ENCODE data around the gene MYO5A. TPM values are rescaled to one million over a fixed set of nuclear protein-coding genes. Genes with fewer than 3 reads are reported as not detected.

The MYO5A gene
- total RNA-seq, 1 experiment from 2014 or later = 17.6 TPM

GRCh38 chr15:52357949-52358348, 170.7 kb downstream of the MYO5A start (continued):
- TF ChIP-seq, protein P1, sequence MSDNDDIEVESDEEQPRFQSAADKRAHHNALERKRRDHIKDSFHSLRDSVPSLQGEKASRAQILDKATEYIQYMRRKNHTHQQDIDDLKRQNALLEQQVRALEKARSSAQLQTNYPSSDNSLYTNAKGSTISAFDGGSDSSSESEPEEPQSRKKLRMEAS (IDR thresholded peaks at IDR 0.05) = no peak
- TF ChIP-seq CEBPB (IDR thresholded peaks at IDR 0.05; ENCODE audit: low read depth) = no peak
- TF ChIP-seq, protein P2, sequence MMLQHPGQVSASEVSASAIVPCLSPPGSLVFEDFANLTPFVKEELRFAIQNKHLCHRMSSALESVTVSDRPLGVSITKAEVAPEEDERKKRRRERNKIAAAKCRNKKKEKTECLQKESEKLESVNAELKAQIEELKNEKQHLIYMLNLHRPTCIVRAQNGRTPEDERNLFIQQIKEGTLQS (IDR thresholded peaks at IDR 0.05) = no peak
- no peak for TF ChIP-seq POLR2AphosphoS5 (IDR thresholded peaks at IDR 0.05; ENCODE audit: low read depth, low read length)

DNA sequence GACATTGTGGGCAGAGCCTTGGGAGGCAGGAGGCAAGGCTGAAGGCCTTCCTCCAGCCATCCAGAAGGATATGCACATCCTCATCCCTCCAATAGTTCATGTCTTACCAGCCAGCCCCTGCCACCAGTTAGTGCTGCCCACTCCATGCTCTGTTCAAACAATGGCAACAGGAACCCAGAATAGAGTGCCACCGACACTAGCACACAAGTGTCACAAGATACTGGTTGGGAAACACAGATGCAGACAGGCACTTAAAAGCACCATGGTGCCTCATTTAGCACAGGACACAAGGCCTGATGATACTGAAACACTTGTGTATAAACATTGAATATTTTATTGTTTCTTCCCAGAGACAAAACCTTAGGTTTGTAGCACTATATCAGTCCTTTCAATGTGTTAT, 176.6 kb downstream of the MYO5A start:
- BruUV-seq (replicated peaks) = no TSS peak
- POLR2A ChIA-PET = no interaction called here
- H3K27me3 ChIP-seq (ENCODE audit: insufficient read depth, low read length) = no peaks in the 10 kb centered on the region
- no peaks in the 10 kb centered on the region for H3K36me3 ChIP-seq (ENCODE audit: control insufficient read depth in 1 of 2, insufficient read depth in 2 of 2, low read length in 2 of 2)
- RAD21 ChIA-PET (ENCODE audit: low non-redundant PET in 1 of 2, low total read pairs in 2 of 2, uncharacterized antibody in 2 of 2, unreplicated experiment in 2 of 2) = no interaction called here
- H4K20me1 ChIP-seq (ENCODE audit: insufficient read depth) = no peaks in the 10 kb centered on the region
- no peak for ATAC-seq
- H3K4me3 ChIP-seq (replicated peaks in 1 of 2; ENCODE audit: low read depth in 1 of 2, low read length in 2 of 2) = no peak overlapping the region
- no peaks in the 10 kb centered on the region for H3K79me2 ChIP-seq (ENCODE audit: insufficient read depth, low read length)
- no peak overlapping the region for H3K9ac ChIP-seq (ENCODE audit: low read length)
- intact Hi-C loops (cut with micrococcal nuclease) = no loop called here
- CTCF ChIA-PET = no interaction called here
- H3K9me2 ChIP-seq (ENCODE audit: insufficient read depth) = no peaks in the 10 kb centered on the region
- TF ChIP-seq, protein P2 (IDR thresholded peaks at IDR 0.05) = no peak
- TF ChIP-seq SP1 (IDR thresholded peaks at IDR 0.05; ENCODE audit: low read depth) (no peak), SRF (IDR thresholded peaks at IDR 0.05; ENCODE audit: low read depth) (no peak), EZH2 (IDR thresholded peaks at IDR 0.05) (no peak), CTCF (IDR thresholded peaks at IDR 0.05 in 2 of 3, conservative IDR thresholded peaks at IDR 0.05 in 1 of 3; ENCODE audit: borderline replicate concordance in 1 of 3, insufficient read depth in 1 of 3, low read depth in 2 of 3, low read length in 2 of 3) (no peak), SIN3A (IDR thresholded peaks at IDR 0.05; ENCODE audit: low read depth) (no peak), POLR2A (IDR thresholded peaks at IDR 0.05; ENCODE audit: borderline replicate concordance, extremely low read depth, insufficient read depth, insufficient read length) (no peak), CEBPB (IDR thresholded peaks at IDR 0.05; ENCODE audit: low read depth) (no peak), POLR2AphosphoS5 (IDR thresholded peaks at IDR 0.05; ENCODE audit: low read depth, low read length) (no peak), EGR1 (IDR thresholded peaks at IDR 0.05; ENCODE audit: low read depth) (no peak), ELF1 (IDR thresholded peaks at IDR 0.05; ENCODE audit: borderline replicate concordance, low read depth) (no peak)
- H3K4me2 ChIP-seq (ENCODE audit: low read length) = no peak overlapping the region
- DNase-seq (ENCODE audit: low read depth, low spot score) = no peak
- H3K27ac ChIP-seq (ENCODE audit: low read depth, low read length) = no peak overlapping the region
- H2AFZ ChIP-seq (ENCODE audit: low read depth, low read length, poor library complexity, severe bottlenecking) = no peak overlapping the region
- no peaks in the 10 kb centered on the region for H3K4me1 ChIP-seq (ENCODE audit: control insufficient read depth in 1 of 2, insufficient read depth in 2 of 2, low read length in 2 of 2)
- no peaks in the 10 kb centered on the region for H3K9me3 ChIP-seq (ENCODE audit: control insufficient read depth in 1 of 2, insufficient read depth in 1 of 2, low read depth in 1 of 2, low read length in 2 of 2)

Measured in HCT116 (cell line).